ENCODE data around the gene SCN9A. TPM values are rescaled to one million over a fixed set of nuclear protein-coding genes. Genes with fewer than 3 reads are reported as not detected.
A peak's percentile ranks its signal among the peaks of the same experiment; 100 is the strongest.

SCN9A gene
- total RNA-seq, 2 donors from 2014 or later = 0.46 to 44.1 TPM

DNA sequence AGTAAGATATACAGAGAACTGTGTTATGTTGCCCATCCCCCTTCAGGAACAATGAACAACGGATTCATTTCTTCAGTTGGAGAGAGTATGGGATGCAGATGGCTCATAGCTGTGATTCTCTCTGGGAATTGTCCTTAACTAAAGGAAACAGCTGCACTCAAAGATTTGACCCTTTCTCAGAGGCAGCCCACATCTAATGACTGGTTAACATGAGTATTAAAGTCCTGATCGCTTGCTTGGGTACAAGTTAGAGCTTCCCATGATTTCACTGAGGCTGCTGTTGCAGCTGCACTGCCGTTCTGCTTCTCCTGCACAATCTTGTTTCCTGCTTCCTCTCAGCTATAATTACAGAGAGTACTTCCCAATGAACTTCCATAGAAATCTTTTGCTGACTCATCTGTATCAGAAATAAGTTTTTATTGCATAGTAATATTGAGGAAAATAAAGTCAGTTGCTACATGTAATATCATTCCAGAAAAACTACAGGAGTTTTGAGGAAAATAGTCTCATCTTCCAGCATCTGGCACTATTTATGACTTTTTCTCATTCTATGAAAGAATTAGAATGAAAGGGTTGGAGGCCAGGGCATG lies 12.8 kb upstream of the SCN9A start:
- WGBS = 55% methylated on average over 3 of the region's 3 CpGs
- intact Hi-C loops (cut with DNase I) = no loop called here
- no peaks in the 10 kb centered on the region for H3K9me3 ChIP-seq
- no peak overlapping the region for H3K4me3 ChIP-seq
- no peaks in the 10 kb centered on the region for H3K36me3 ChIP-seq
- no peak for DNase-seq (ENCODE audit: low spot score)
- no peaks in the 10 kb centered on the region for H3K27me3 ChIP-seq (replicated peaks; ENCODE audit: insufficient read depth)
- H3K4me1 ChIP-seq (replicated peaks) = no peaks in the 10 kb centered on the region
- no peak overlapping the region for H3K27ac ChIP-seq
- no peak for TF ChIP-seq POLR2A (IDR thresholded peaks at IDR 0.05)
- TF ChIP-seq, protein P1, sequence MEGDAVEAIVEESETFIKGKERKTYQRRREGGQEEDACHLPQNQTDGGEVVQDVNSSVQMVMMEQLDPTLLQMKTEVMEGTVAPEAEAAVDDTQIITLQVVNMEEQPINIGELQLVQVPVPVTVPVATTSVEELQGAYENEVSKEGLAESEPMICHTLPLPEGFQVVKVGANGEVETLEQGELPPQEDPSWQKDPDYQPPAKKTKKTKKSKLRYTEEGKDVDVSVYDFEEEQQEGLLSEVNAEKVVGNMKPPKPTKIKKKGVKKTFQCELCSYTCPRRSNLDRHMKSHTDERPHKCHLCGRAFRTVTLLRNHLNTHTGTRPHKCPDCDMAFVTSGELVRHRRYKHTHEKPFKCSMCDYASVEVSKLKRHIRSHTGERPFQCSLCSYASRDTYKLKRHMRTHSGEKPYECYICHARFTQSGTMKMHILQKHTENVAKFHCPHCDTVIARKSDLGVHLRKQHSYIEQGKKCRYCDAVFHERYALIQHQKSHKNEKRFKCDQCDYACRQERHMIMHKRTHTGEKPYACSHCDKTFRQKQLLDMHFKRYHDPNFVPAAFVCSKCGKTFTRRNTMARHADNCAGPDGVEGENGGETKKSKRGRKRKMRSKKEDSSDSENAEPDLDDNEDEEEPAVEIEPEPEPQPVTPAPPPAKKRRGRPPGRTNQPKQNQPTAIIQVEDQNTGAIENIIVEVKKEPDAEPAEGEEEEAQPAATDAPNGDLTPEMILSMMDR (IDR thresholded peaks at IDR 0.05) = no peak

DNA sequence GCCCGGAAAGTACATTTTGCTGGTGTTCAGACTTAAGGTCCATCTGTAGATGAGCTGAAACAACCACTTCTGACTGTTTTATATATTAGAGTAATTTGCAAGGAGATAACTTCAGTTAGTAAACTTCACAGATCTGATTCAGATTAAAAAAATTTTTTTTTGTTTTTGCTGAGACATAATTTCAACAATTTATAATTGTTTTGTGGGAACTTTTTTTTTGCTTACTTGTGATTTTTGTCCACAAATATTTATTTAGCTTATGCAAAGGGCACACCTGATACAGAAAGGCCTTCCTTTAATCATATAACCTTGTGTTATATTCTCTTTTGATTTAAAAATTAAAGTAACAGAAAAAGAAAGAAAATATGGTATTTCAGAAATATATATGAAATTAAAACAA lies 9.6 kb upstream of the SCN9A start:
- TF ChIP-seq, protein P1 (IDR thresholded peaks at IDR 0.05) = no peak
- no peak for TF ChIP-seq POLR2AphosphoS5 (IDR thresholded peaks at IDR 0.05)
- no peak for TF ChIP-seq POLR2A (IDR thresholded peaks at IDR 0.05)

DNA sequence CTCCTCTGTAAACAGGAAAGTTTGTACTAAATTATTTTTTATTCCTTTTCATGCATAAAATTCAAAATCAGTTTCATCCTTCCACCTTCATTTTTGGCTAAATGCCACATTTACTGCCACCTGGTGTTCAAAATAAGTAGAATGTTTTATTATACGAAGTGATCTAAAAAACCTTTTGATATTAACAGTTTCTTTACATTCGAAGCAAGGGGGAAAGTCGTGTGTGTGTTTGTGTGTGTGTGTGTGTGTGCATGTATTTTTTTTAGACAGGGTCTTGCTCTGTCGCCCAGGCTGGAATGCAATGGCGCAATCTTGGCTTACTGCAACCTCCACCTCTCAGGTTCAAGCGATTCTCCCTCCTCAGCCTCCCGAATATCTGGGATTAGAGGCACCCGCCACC lies 9.0 kb upstream of the SCN9A start:
- 62% methylated on average over 8 of the region's 8 CpGs for WGBS
- no peak for DNase-seq (ENCODE audit: low spot score)

More for the DNA sequence above, 9.6 kb upstream of the SCN9A start:
- H3K27ac ChIP-seq = no peak overlapping the region
- no peaks in the 10 kb centered on the region for H3K4me1 ChIP-seq (replicated peaks)
- H3K27me3 ChIP-seq (replicated peaks; ENCODE audit: insufficient read depth) = no peaks in the 10 kb centered on the region
- DNase-seq (ENCODE audit: low spot score) = no peak
- intact Hi-C loops (cut with DNase I) = no loop called here
- no peaks in the 10 kb centered on the region for H3K36me3 ChIP-seq
- no peak overlapping the region for H3K4me3 ChIP-seq
- 89% methylated on average over 1 of the region's 1 CpG for WGBS
- H3K9me3 ChIP-seq = no peaks in the 10 kb centered on the region

DNA sequence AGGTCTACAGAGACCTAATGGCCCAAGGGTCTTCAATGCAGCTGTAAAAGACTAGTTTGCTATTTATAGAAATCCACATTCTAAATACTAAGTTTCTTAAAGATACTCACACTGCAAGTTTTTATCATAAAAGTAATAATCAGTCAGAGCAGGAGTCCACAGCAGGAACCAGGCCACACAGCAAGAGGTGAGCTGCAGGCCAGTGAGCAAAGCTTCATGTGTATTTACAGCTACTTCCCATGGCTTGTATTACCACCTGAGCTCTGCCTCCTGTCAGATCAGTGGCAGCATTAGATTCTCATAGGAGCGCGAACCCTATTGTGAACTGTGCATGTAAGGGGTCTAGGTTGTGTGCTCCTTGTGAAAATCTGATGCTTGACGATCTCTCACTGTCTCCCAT lies 6.7 kb upstream of the SCN9A start:
- DNase-seq (ENCODE audit: low spot score) = no peak
- TF ChIP-seq POLR2AphosphoS5 (IDR thresholded peaks at IDR 0.05) (no peak), POLR2A (IDR thresholded peaks at IDR 0.05) (no peak)
- TF ChIP-seq, protein P1 (IDR thresholded peaks at IDR 0.05) = no peak
- H3K4me3 ChIP-seq = no peak overlapping the region
- no peaks in the 10 kb centered on the region for H3K27me3 ChIP-seq (replicated peaks; ENCODE audit: insufficient read depth)
- H3K4me1 ChIP-seq (replicated peaks) = no peaks in the 10 kb centered on the region
- no peaks in the 10 kb centered on the region for H3K9me3 ChIP-seq
- H3K36me3 ChIP-seq = no peaks in the 10 kb centered on the region
- H3K27ac ChIP-seq = no peak overlapping the region
- intact Hi-C loops (cut with DNase I) = no loop called here
- WGBS = 87% methylated on average over 3 of the region's 3 CpGs

More for the DNA sequence above, 9.0 kb upstream of the SCN9A start:
- H3K4me3 ChIP-seq = no peak overlapping the region
- H3K27ac ChIP-seq = no peak overlapping the region
- no peaks in the 10 kb centered on the region for H3K36me3 ChIP-seq
- TF ChIP-seq POLR2AphosphoS5 (IDR thresholded peaks at IDR 0.05) (no peak), POLR2A (IDR thresholded peaks at IDR 0.05) (no peak)
- TF ChIP-seq, protein P1 (IDR thresholded peaks at IDR 0.05) = peak in 3 of 4 experiments; percentile 61 to 64 (median 63)
- intact Hi-C loops (cut with DNase I) = no loop called here
- no peaks in the 10 kb centered on the region for H3K4me1 ChIP-seq (replicated peaks)
- H3K9me3 ChIP-seq = no peaks in the 10 kb centered on the region
- H3K27me3 ChIP-seq (replicated peaks; ENCODE audit: insufficient read depth) = no peaks in the 10 kb centered on the region

DNA sequence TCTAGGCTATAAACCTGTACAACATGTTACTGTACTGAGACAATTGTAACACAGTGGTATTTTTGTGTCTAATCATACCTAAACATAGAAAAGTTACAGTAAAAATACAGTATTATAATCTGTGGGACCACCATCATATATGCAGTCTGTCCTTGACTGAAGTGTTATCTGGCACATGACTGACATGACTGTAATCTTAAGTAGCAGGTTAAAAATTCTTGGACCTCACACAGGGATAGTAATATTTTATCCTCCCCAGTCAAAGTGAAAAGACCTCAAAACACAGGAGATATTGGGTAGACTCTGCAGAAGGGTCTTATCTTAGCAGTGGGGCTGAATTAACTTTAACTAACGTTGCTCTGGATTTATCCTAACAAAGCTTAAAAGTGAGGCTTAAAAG lies 4.9 kb upstream of the SCN9A start:
- H3K27me3 ChIP-seq (replicated peaks; ENCODE audit: insufficient read depth) = no peaks in the 10 kb centered on the region
- H3K4me1 ChIP-seq (replicated peaks) = no peaks in the 10 kb centered on the region
- TF ChIP-seq, protein P1 (IDR thresholded peaks at IDR 0.05) = no peak
- TF ChIP-seq POLR2A (IDR thresholded peaks at IDR 0.05) (no peak), POLR2AphosphoS5 (IDR thresholded peaks at IDR 0.05) (no peak)
- no peak overlapping the region for H3K27ac ChIP-seq
- no peak for DNase-seq (ENCODE audit: low spot score)
- H3K4me3 ChIP-seq = no peak overlapping the region
- 48% methylated on average over 1 of the region's 1 CpG for WGBS
- intact Hi-C loops (cut with DNase I) = no loop called here
- H3K36me3 ChIP-seq = no peaks in the 10 kb centered on the region
- no peaks in the 10 kb centered on the region for H3K9me3 ChIP-seq
